GM19463 (cell line): ENCODE measurements around the gene SEC31B.

Experiments
- ATAC-seq: cut with Tn5 transposase; IDR thresholded peaks from one replicate; pipeline ENCODE4 v1.9.1; 2021; ENCODE audit warnings: mild to moderate bottlenecking, moderate library complexity; ENCODE audit not compliant: unreplicated experiment

Gene SEC31B

DNA sequence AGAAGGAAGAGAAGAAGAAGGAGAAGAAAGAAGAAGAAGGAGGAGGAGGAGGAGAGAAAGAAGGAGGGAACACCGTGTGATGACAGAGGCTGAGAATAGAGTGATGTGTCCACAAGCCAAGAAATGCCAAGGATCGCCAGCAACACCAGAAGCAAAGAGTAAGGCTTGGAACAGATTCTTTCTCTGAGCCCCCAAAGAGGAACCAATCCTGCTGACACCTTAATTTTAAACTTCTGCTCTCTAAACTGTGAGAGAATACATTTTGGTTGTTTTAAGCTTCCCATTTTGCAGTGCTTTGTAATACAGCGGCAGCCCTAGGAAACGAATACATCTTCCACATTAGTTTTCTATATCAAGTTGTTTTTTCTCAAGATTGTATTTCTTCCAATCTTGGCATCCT is 70.7 kb downstream of the SEC31B start:
- ATAC-seq, result no peak

DNA sequence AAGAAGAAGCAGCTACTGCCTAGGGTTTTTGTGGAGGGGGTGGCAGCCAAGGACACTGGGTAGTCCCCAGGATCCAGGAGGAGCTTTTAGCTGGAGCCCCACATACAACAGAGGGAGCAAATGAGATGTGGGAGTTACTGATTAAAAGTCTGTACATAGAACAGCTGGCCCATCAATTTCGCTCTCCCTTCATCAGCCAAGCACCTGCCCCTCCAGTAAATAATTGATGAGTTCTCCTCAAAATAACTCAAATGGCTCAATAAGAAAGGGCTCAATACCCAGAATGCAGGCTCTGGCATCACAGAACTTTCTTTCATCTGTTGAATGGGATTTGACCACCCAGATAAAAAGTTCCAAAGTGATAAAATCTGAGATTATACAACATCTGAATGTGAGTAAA is 72.0 kb downstream of the SEC31B start:
- no peak for ATAC-seq

DNA sequence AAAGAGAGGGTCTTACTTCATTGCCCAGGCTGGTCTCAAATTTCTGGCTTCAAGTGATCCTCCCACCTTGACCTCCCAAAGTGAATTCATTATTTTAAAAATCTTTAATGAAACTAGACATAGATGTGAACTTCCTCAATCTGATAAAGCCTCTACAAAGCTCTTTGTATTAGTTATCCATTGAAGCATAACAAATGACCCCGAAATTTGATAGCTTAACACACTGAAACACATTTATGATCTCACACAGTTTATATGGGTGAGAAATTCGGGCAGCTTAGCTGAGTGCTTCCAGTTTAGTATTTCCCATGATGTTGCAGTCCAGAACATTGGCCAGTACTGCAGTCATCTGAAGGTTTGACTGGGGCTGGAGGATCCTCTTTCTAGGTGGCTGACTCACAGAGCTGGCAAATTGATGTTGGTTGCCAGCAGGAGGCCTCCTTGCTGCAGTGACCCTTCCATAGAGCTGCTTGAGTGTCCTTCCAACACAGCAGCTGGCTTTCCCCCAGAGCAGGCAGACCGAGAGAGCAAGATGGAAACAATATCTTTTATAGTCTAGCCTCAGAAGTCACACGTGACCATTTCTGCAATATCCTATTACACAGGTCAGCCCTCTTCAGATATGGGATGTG is 73.4 kb downstream of the SEC31B start:
- no peak for ATAC-seq

DNA sequence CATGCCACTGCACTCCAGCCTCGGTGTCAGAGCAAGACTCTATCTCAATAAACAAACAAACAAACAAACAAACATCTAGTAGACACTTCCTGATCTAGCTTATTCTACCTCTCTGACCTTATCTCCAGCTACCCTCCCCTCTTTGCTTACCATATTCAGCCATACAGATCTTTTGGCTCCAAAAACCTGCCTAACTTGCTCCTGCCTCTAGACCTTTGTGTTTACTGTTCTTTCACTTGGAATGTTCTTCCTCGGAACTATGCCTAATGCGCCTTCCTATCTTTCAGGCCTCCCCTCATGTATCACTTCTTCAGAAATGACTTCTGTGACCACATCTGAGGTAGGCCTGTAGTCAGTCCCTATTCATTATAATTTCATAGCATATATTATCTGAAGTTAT is 77.1 kb downstream of the SEC31B start:
- no peak for ATAC-seq

DNA sequence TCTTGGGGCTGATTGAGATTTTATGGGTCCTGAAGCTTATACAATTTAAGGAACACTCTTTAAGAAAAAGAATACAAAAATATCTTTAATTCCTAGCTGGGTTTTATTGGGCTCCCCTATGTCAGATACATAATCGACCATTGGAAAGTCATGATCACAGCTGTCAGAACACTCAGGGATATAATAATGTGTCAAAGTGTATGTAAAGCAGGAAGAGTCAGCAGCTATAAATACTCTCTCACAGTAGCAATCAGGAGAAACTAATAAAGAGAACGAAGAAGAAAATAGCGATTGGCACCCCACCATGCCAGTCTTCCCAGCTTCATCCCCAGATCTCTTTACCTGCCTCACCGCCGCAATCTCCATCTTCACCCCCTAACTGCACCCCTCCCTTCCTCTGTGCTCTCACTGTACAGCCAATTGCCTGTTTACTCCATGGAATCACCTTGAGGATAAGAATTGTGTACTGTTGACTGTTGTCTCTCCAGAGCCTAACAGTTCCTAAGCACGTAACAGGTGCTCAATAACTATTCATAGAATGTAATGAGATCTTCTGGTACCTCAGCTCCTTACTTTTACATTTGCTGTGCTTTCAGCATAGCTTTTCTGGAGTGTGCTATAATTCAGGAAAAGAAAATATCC is 80.9 kb downstream of the SEC31B start:
- no peak for ATAC-seq
